Measurements from ENCODE around the gene DPEP2. TPM values are rescaled to one million over a fixed set of nuclear protein-coding genes. Genes with fewer than 3 reads are reported as not detected.

Gene DPEP2
- total RNA-seq, 1 experiment from 2014 or later: not detected

GRCh38 chr16:67948015-67948414, 51.3 kb downstream of the DPEP2 start:
- Histone ChIP-seq H3K9ac (ENCODE audit: low read length) (no peak overlapping the region), H3K9me2 (ENCODE audit: insufficient read depth) (no peaks in the 10 kb centered on the region), H3K4me2 (ENCODE audit: low read length) (no peak overlapping the region), H3K9me3 (ENCODE audit: control insufficient read depth in 1 of 2, insufficient read depth in 1 of 2, low read depth in 1 of 2, low read length in 2 of 2) (no peaks in the 10 kb centered on the region), H3K27me3 (ENCODE audit: insufficient read depth, low read length) (no peaks in the 10 kb centered on the region), H3K36me3 (ENCODE audit: control insufficient read depth in 1 of 2, insufficient read depth in 2 of 2, low read length in 2 of 2) (peaks cover 4 to 14% of the 10 kb centered on the region in 2 experiments; a peak in 2 of 4 replicates), H2AFZ (ENCODE audit: low read depth, low read length, poor library complexity, severe bottlenecking) (no peak overlapping the region), H4K20me1 (ENCODE audit: insufficient read depth) (no peaks in the 10 kb centered on the region), H3K4me1 (ENCODE audit: control insufficient read depth in 1 of 2, insufficient read depth in 2 of 2, low read length in 2 of 2) (no peaks in the 10 kb centered on the region), H3K79me2 (ENCODE audit: insufficient read depth, low read length) (no peaks in the 10 kb centered on the region), H3K4me3 (replicated peaks in 1 of 2; ENCODE audit: low read depth in 1 of 2, low read length in 2 of 2) (no peak overlapping the region), H3K27ac (ENCODE audit: low read depth, low read length) (no peak overlapping the region)
- intact Hi-C loops (cut with micrococcal nuclease): no loop called here
- ChIA-PET CTCF (no interaction called here), RAD21 (ENCODE audit: low non-redundant PET in 1 of 2, low total read pairs in 2 of 2, uncharacterized antibody in 2 of 2, unreplicated experiment in 2 of 2) (no interaction called here), POLR2A (interaction anchor here (1.3 kb wide), 1 partner anchor 12 kb away, joined by 3 read pairs; no protein-coding TSS in a partner anchor)
- ATAC-seq (peak; percentile 9; the same call in 1 of the 2 replicates), DNase-seq (ENCODE audit: low read depth, low spot score) (no peak)
- BruUV-seq (replicated peaks): no TSS peak
- no peak for TF ChIP-seq EZH2phosphoT487 (IDR thresholded peaks at IDR 0.05; ENCODE audit: borderline replicate concordance)
- TF ChIP-seq SP1 (IDR thresholded peaks at IDR 0.05; ENCODE audit: low read depth): no peak
- no peak for TF ChIP-seq CTCF (IDR thresholded peaks at IDR 0.05 in 2 of 3, conservative IDR thresholded peaks at IDR 0.05 in 1 of 3; ENCODE audit: borderline replicate concordance in 1 of 3, insufficient read depth in 1 of 3, low read depth in 2 of 3, low read length in 2 of 3)
- no peak for TF ChIP-seq CEBPB (IDR thresholded peaks at IDR 0.05; ENCODE audit: low read depth)
- no peak for TF ChIP-seq ZBTB33 (IDR thresholded peaks at IDR 0.05; ENCODE audit: extremely low read depth, insufficient replicate concordance, low read length)
- TF ChIP-seq YY1 (IDR thresholded peaks at IDR 0.05; ENCODE audit: extremely low read depth, insufficient replicate concordance, low read depth, low read length): no peak
